DMS79 treated with DMSO at 0.1 percent for 48 hours (cell line): ENCODE results near the gene COL21A1.
"Not testable (repeated sequence)": the region's sequence is repeated elsewhere in the genome, so short reads cannot be mapped to it uniquely, and the experiment has no call there.

Experiments used
- DNase-seq: peaks from one replicate; lab custom pipeline; 2025; lab: John Stamatoyannopoulos, UW

COL21A1 gene

GRCh38 chr6:56246881-56247653 lies at the start of gene COL21A1:
TSS of gene COL21A1 (minus strand) at chr6:56247580. CDS start at chr6:56182618, 64,962 bp downstream.
- peak; percentile 17 for DNase-seq

- DNase-seq = no peak
Observed at GRCh38 chr6:56293781-56294180, 46.4 kb upstream of the COL21A1 start.

GRCh38 chr6:56292505-56293181 lies 45.3 kb upstream of the COL21A1 start:
- DNase-seq = peak; percentile 71

GRCh38 chr6:56291302-56291917 lies 44.0 kb upstream of the COL21A1 start:
- no peak for DNase-seq

GRCh38 chr6:56289721-56290120 lies 42.3 kb upstream of the COL21A1 start:
- no peak for DNase-seq

GRCh38 chr6:56288347-56288746 lies 41.0 kb upstream of the COL21A1 start:
- DNase-seq = peak; percentile 97

- DNase-seq = no peak
Observed at GRCh38 chr6:56282391-56282790, 35.0 kb upstream of the COL21A1 start.

- DNase-seq = no peak
Observed at GRCh38 chr6:56280126-56280525, 32.7 kb upstream of the COL21A1 start.

GRCh38 chr6:56279331-56280080 lies 32.1 kb upstream of the COL21A1 start:
- no peak for DNase-seq

GRCh38 chr6:56278171-56278591 lies 30.8 kb upstream of the COL21A1 start:
- no peak for DNase-seq

- DNase-seq = no peak
Observed at GRCh38 chr6:56270812-56271441, 23.5 kb upstream of the COL21A1 start.

- no peak for DNase-seq
Observed at GRCh38 chr6:56268266-56268665, 20.9 kb upstream of the COL21A1 start.

GRCh38 chr6:56266011-56266410 lies 18.6 kb upstream of the COL21A1 start:
- no peak for DNase-seq

- no peak for DNase-seq
Observed at GRCh38 chr6:56263596-56264315, 16.4 kb upstream of the COL21A1 start.

- DNase-seq = not testable (repeated sequence)
Observed at GRCh38 chr6:56260593-56260992, 13.2 kb upstream of the COL21A1 start.

- peak; percentile 62 for DNase-seq
Observed at GRCh38 chr6:56259234-56260077, 12.1 kb upstream of the COL21A1 start.

GRCh38 chr6:56255349-56255748 lies 8.0 kb upstream of the COL21A1 start:
- DNase-seq = no peak

- no peak for DNase-seq
Observed at GRCh38 chr6:56250266-56250665, 2.9 kb upstream of the COL21A1 start.

GRCh38 chr6:56247654-56248122 lies 308 bp upstream of the COL21A1 start:
- no peak for DNase-seq

- DNase-seq = peak; percentile 44
Observed at GRCh38 chr6:56246541-56246880, 869 bp downstream of the COL21A1 start.
